Activated CD8-positive, alpha-beta T cell treated with anti-CD3 and anti-CD28 coated beads for 36 hours (primary cell): Measurements from ENCODE around the gene DPP6. TPM values are rescaled to one million over a fixed set of nuclear protein-coding genes. Genes with fewer than 3 reads are reported as not detected.

Experiments used
- ATAC-seq: fragments of 200-7000 bp; cut with Tn5 transposase; one replicate; pipeline ENCODE4 v1.10.0; 2021; ENCODE audit warnings: mild to moderate bottlenecking, moderate library complexity
- CTCF ChIA-PET: fragments of 350-600 bp; sonication (Branson Sonifier 250); formaldehyde crosslinking; loops from one replicate; lab custom pipeline; 2021; ENCODE audit warnings: antibody characterized with exemption; lab: Charles Lee
- POLR2A ChIA-PET: fragments of 350-600 bp; sonication (Branson Sonifier 250); formaldehyde crosslinking; loops from one replicate; lab custom pipeline; 2021; ENCODE audit warnings: antibody characterized with exemption; lab: Charles Lee
- DNase-seq: peaks from one replicate; pipeline ENCODE4 v3.0.0-alpha.2; 2020
- H3K27ac Mint-ChIP-seq: one replicate; pipeline ENCODE4 v1.8.0; 2021; ENCODE audit warnings: mild to moderate bottlenecking, mixed read lengths
- H3K27me3 Mint-ChIP-seq: one replicate; pipeline ENCODE4 v1.8.0; 2021; ENCODE audit warnings: mixed read lengths
- H3K36me3 Mint-ChIP-seq: one replicate; pipeline ENCODE4 v1.8.0; 2021; ENCODE audit warnings: low read depth, mixed read lengths
- H3K4me1 Mint-ChIP-seq: one replicate; pipeline ENCODE4 v1.8.0; 2021; ENCODE audit warnings: low read depth, mixed read lengths
- H3K4me3 Mint-ChIP-seq: one replicate; pipeline ENCODE4 v1.8.0; 2021; ENCODE audit warnings: mild to moderate bottlenecking, moderate library complexity, mixed read lengths
- H3K9me3 Mint-ChIP-seq: one replicate; pipeline ENCODE4 v1.8.0; 2021; ENCODE audit warnings: mixed read lengths
- CTCF ChIP-seq: fragments of 200-600 bp; IDR thresholded peaks from one replicate; pipeline ENCODE4 v1.8.0; 2022; ENCODE audit warnings: antibody characterized with exemption, mild to moderate bottlenecking
- intact Hi-C: fragments of 100-400 bp; cut with micrococcal nuclease; formaldehyde crosslinking; loops from one replicate; pipeline ENCODE4 v1.10.0; 2022
- total RNA-seq, 2 experiments: library from RNA; stranded (reverse); gene quantifications; one replicate each; pipeline ENCODE4 v1.2.3, GENCODE V29; 2021

DPP6 gene
- total RNA-seq, 2 experiments from 2014 or later = not detected

- intact Hi-C loops = no loop called here
- DNase-seq (no peak), ATAC-seq (no peak)
- Mint-ChIP-seq H3K27me3 (no peaks in the 10 kb centered on the region), H3K36me3 (no peaks in the 10 kb centered on the region), H3K4me3 (no peak overlapping the region), H3K9me3 (peaks cover 5% of the 10 kb centered on the region), H3K27ac (no peak overlapping the region), H3K4me1 (no peaks in the 10 kb centered on the region)
- no peak for TF ChIP-seq CTCF
- CTCF ChIA-PET = no interaction called here
- POLR2A ChIA-PET = no interaction called here
Observed at GRCh38 chr7:154347700-154348266, 295.6 kb downstream of the DPP6 start.

DNA sequence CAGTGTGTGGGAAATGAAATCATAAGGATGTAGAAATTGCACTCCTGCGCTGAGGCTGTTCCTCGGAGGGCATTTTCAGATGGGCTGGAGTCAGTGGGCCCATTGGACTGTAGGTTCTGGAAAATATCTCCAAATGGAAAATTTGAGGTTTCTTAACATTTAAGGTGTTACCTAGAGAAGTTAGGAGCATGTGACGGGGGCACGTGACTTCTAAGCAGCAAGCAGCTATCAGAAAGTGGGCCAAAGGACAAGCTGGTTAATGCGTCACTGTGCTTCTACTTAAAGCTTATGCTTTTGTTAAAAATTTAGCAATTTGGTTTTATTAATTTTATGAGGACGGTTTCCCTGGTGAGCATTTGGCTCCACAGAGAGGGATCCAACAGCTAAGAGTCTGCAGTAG lies 298.7 kb downstream of the DPP6 start:
- CTCF ChIA-PET = no interaction called here

DNA sequence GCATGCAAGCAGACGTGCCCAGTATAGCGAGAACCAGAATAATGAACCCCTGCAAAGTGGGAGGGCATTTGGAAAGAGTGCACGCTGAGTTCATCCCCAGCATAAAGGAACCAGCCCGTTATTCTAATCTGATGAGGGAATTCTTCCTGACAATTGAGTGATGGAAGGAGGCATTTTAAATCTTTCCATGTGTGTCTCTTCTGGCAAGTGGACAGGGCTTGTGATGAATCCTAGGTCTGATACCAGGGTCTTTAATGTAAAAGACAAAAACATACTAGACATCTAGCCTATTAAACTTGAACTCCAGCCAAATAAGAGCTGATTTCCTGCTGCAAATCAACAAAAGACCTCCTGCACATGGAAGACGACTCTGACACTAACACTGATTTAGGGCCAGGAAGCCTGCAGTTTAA lies 301.2 kb downstream of the DPP6 start:
- no peaks in the 10 kb centered on the region for H3K36me3 Mint-ChIP-seq

More for the DNA sequence above, 298.7 kb downstream of the DPP6 start:
- DNase-seq (no peak), ATAC-seq (no peak)
- Mint-ChIP-seq H3K4me1 (no peaks in the 10 kb centered on the region), H3K27me3 (no peaks in the 10 kb centered on the region), H3K9me3 (peaks cover 8% of the 10 kb centered on the region), H3K27ac (no peak overlapping the region), H3K36me3 (no peaks in the 10 kb centered on the region), H3K4me3 (no peak overlapping the region)
- POLR2A ChIA-PET = no interaction called here
- TF ChIP-seq CTCF = no peak
- intact Hi-C loops = no loop called here

GRCh38 chr7:154364170-154364569 lies 312.0 kb downstream of the DPP6 start:
- no peak for TF ChIP-seq CTCF
- Mint-ChIP-seq H3K4me3 (no peak overlapping the region), H3K4me1 (no peaks in the 10 kb centered on the region), H3K9me3 (peaks cover 2% of the 10 kb centered on the region), H3K27me3 (no peaks in the 10 kb centered on the region), H3K36me3 (no peaks in the 10 kb centered on the region), H3K27ac (no peak overlapping the region)
- ChIA-PET POLR2A (no interaction called here), CTCF (no interaction called here)
- no peak for ATAC-seq
- no peak for DNase-seq
- intact Hi-C loops = no loop called here

More for the DNA sequence above, 301.2 kb downstream of the DPP6 start:
- POLR2A ChIA-PET = no interaction called here
- H3K27ac Mint-ChIP-seq = no peak overlapping the region
- no peaks in the 10 kb centered on the region for H3K27me3 Mint-ChIP-seq
- DNase-seq (no peak), ATAC-seq (no peak)
- intact Hi-C loops = no loop called here
- no peaks in the 10 kb centered on the region for H3K4me1 Mint-ChIP-seq
- CTCF ChIA-PET = interaction anchor here (1.5 kb wide), 1 partner anchor 9 kb away, joined by 4 read pairs; no protein-coding TSS in a partner anchor
- H3K9me3 Mint-ChIP-seq = peaks cover 7% of the 10 kb centered on the region
- H3K4me3 Mint-ChIP-seq = no peak overlapping the region
- no peak for TF ChIP-seq CTCF

GRCh38 chr7:154371424-154371823 lies 319.2 kb downstream of the DPP6 start:
- intact Hi-C loops = no loop called here
- ChIA-PET CTCF (no interaction called here), POLR2A (no interaction called here)
- no peaks in the 10 kb centered on the region for H3K36me3 Mint-ChIP-seq
- H3K27ac Mint-ChIP-seq = no peak overlapping the region
- DNase-seq = no peak
- TF ChIP-seq CTCF = no peak
- H3K4me3 Mint-ChIP-seq = no peak overlapping the region
- no peaks in the 10 kb centered on the region for H3K27me3 Mint-ChIP-seq
- peaks cover 2% of the 10 kb centered on the region for H3K9me3 Mint-ChIP-seq
- H3K4me1 Mint-ChIP-seq = no peaks in the 10 kb centered on the region
- no peak for ATAC-seq
